DOHH2 (cell line): Measurements from ENCODE around the gene KCNS1.
"Not testable (repeated sequence)": the region's sequence is repeated elsewhere in the genome, so short reads cannot be mapped to it uniquely, and the experiment has no call there.

Experiments used
- H3F3A ChIP-seq: fragments of 200-600 bp; sonication (generic), shearing (Covaris generic); 2 replicates; pipeline ENCODE4 v1.6.0; 2016; ENCODE audit warnings: antibody characterized with exemption, mild to moderate bottlenecking; ENCODE audit not compliant: control insufficient read depth, insufficient read depth
- H3K27ac ChIP-seq: fragments of 200-600 bp; sonication (generic); 2 replicates; pipeline ENCODE4 v1.5.1; 2014; ENCODE audit warnings: low read depth, mild to moderate bottlenecking, low read length, moderate library complexity
- H3K27me3 ChIP-seq: fragments of 200-600 bp; sonication (generic); 2 replicates; pipeline ENCODE4 v1.6.1; 2014; ENCODE audit warnings: mild to moderate bottlenecking, low read length, mixed read lengths; ENCODE audit not compliant: control insufficient read depth
- H3K36me3 ChIP-seq: fragments of 200-600 bp; sonication (generic); 2 replicates; pipeline ENCODE4 v1.6.1; 2014; ENCODE audit warnings: mild to moderate bottlenecking, low read length, moderate library complexity, mixed read lengths; ENCODE audit not compliant: control insufficient read depth
- H3K4me1 ChIP-seq: fragments of 200-600 bp; sonication (generic); 2 replicates; pipeline ENCODE4 v1.6.1; 2014; ENCODE audit warnings: mild to moderate bottlenecking, low read length, mixed read lengths; ENCODE audit not compliant: control insufficient read depth
- H3K4me2 ChIP-seq: fragments of 200-600 bp; sonication (generic); 2 replicates; pipeline ENCODE4 v1.6.0; 2014; ENCODE audit warnings: mild to moderate bottlenecking, low read length, moderate library complexity
- H3K4me3 ChIP-seq: fragments of 200-600 bp; sonication (generic); 2 replicates; pipeline ENCODE4 v1.5.1; 2014; ENCODE audit warnings: mild to moderate bottlenecking, low read length, mixed read lengths
- H3K79me2 ChIP-seq: fragments of 200-600 bp; sonication (generic); 2 replicates; pipeline ENCODE4 v1.6.1; 2014; ENCODE audit warnings: mild to moderate bottlenecking, low read length, mixed read lengths; ENCODE audit not compliant: control insufficient read depth
- H3K9me2 ChIP-seq: fragments of 200-600 bp; sonication (generic); replicated peaks from 2 replicates; pipeline ENCODE4 v1.6.1; 2014; ENCODE audit warnings: mild to moderate bottlenecking, low read length, mixed read lengths; ENCODE audit not compliant: control insufficient read depth
- H3K9me3 ChIP-seq: fragments of 200-600 bp; sonication (generic); 2 replicates; pipeline ENCODE4 v1.6.1; 2014; ENCODE audit warnings: antibody characterized with exemption, low read length, mixed read lengths; ENCODE audit not compliant: control insufficient read depth, insufficient read depth
- H4K20me1 ChIP-seq: fragments of 200-600 bp; sonication (generic); 2 replicates; pipeline ENCODE4 v1.6.0; 2014; ENCODE audit warnings: low read depth, mild to moderate bottlenecking, antibody characterized with exemption, low read length, moderate library complexity; ENCODE audit not compliant: control insufficient read depth, insufficient read depth
- EZH2phosphoT487 ChIP-seq: fragments of 200-600 bp; sonication (generic); IDR thresholded peaks from 2 replicates; pipeline ENCODE4 v1.6.1; 2017; ENCODE audit warnings: borderline replicate concordance, mild to moderate bottlenecking, antibody characterized with exemption, low read length, moderate library complexity, mixed read lengths
- TF ChIP-seq, protein P1 (sequence below): fragments of 200-600 bp; sonication (generic); IDR thresholded peaks from one replicate; pipeline ENCODE4 v1.5.1; 2014; ENCODE audit warnings: antibody characterized with exemption, mild to moderate bottlenecking, low read depth, low read length; ENCODE audit not compliant: poor library complexity, severe bottlenecking

The KCNS1 gene, protein sequence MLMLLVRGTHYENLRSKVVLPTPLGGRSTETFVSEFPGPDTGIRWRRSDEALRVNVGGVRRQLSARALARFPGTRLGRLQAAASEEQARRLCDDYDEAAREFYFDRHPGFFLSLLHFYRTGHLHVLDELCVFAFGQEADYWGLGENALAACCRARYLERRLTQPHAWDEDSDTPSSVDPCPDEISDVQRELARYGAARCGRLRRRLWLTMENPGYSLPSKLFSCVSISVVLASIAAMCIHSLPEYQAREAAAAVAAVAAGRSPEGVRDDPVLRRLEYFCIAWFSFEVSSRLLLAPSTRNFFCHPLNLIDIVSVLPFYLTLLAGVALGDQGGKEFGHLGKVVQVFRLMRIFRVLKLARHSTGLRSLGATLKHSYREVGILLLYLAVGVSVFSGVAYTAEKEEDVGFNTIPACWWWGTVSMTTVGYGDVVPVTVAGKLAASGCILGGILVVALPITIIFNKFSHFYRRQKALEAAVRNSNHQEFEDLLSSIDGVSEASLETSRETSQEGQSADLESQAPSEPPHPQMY

DNA sequence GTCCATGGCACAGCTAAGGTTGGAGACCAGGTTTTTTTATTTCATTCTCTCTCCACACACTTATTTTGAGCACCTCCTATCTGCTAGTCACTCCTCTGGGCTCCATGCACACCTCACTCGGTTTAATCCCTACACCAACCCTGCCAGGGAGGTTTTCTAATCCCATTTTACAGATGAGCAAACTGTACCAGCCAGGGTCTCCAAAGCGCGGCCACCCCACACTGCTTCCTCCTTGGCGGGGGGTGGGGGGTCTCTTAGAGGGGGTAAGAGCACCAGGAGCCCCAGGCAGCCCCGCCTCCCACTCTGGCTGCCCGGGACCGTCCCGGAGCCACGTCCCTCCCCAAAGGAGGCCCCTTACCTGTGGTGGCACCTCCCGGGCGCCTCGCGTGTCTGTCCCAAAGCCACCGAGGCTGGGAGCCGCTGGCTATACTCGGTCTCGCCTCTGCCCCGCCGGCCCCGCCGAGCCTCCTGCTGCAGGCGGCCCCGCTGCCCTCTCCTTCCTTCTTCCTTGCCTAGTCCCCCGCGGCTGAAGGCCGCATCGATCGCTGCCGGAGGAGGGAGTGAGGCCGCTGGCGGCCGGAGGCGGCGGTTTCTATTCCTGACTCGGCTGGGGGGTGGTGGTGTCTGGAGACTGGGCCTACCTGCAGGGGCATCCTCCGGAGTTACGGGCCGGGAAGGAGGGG lies at the start of gene KCNS1:
KCNS1 (minus strand) TSS at position 565 of the 683 bp plus-strand sequence. CDS start 1,891 bp downstream, outside the sequence.
- no peaks in the 10 kb centered on the region for H3K9me2 ChIP-seq
- no peaks in the 10 kb centered on the region for H3F3A ChIP-seq
- H3K4me3 ChIP-seq, result peak within 1 kb of the TSS; percentile 9; the same call in 1 of the 2 replicates
- H3K4me1 ChIP-seq, result peaks cover 11% of the 10 kb centered on the region
- H3K36me3 ChIP-seq, result no peaks in the 10 kb centered on the region
- H3K27ac ChIP-seq, result no peak within 1 kb of the TSS
- peaks cover 15% of the 10 kb centered on the region for H3K27me3 ChIP-seq
- TF ChIP-seq, protein P1, sequence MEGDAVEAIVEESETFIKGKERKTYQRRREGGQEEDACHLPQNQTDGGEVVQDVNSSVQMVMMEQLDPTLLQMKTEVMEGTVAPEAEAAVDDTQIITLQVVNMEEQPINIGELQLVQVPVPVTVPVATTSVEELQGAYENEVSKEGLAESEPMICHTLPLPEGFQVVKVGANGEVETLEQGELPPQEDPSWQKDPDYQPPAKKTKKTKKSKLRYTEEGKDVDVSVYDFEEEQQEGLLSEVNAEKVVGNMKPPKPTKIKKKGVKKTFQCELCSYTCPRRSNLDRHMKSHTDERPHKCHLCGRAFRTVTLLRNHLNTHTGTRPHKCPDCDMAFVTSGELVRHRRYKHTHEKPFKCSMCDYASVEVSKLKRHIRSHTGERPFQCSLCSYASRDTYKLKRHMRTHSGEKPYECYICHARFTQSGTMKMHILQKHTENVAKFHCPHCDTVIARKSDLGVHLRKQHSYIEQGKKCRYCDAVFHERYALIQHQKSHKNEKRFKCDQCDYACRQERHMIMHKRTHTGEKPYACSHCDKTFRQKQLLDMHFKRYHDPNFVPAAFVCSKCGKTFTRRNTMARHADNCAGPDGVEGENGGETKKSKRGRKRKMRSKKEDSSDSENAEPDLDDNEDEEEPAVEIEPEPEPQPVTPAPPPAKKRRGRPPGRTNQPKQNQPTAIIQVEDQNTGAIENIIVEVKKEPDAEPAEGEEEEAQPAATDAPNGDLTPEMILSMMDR, result no peak
- TF ChIP-seq EZH2phosphoT487, result no peak
- no peaks in the 10 kb centered on the region for H3K9me3 ChIP-seq
- H3K79me2 ChIP-seq, result no peaks in the 10 kb centered on the region
- peak within 1 kb of the TSS; percentile 41 for H3K4me2 ChIP-seq
- 0 out of 2 replicates have a peak, but pooled peaks cover 4% of the 10 kb centered on the region for H4K20me1 ChIP-seq

DNA sequence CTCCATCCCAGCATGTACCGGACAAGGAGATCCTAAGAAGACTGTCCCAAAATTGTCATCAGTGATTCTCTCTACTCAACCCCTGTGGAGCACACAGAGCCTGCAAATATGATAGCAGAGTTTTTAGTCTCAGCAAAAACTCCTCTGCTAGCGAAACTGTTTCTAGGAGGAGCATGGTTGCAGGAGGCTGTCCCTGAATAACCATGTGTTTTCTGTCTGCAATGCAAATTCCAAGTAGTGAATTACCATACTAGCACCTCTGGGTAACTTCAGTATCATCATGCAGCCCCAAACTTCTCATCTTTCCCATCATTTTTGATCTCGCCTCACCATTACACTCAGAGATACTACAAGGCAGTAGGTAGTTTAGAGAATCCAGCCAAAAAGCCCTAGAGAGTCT lies 48.1 kb upstream of the KCNS1 start:
- no peak for TF ChIP-seq EZH2phosphoT487
- TF ChIP-seq, protein P1, result no peak
- no peaks in the 10 kb centered on the region for H3K9me2 ChIP-seq
- no peaks in the 10 kb centered on the region for H4K20me1 ChIP-seq
- H3K27ac ChIP-seq, result no peak overlapping the region
- H3F3A ChIP-seq, result no peaks in the 10 kb centered on the region
- no peaks in the 10 kb centered on the region for H3K79me2 ChIP-seq
- no peak overlapping the region for H3K4me3 ChIP-seq
- H3K9me3 ChIP-seq, result no peaks in the 10 kb centered on the region
- no peaks in the 10 kb centered on the region for H3K4me1 ChIP-seq
- no peaks in the 10 kb centered on the region for H3K36me3 ChIP-seq
- no peak overlapping the region for H3K4me2 ChIP-seq
- H3K27me3 ChIP-seq, result peaks cover 22% of the 10 kb centered on the region

DNA sequence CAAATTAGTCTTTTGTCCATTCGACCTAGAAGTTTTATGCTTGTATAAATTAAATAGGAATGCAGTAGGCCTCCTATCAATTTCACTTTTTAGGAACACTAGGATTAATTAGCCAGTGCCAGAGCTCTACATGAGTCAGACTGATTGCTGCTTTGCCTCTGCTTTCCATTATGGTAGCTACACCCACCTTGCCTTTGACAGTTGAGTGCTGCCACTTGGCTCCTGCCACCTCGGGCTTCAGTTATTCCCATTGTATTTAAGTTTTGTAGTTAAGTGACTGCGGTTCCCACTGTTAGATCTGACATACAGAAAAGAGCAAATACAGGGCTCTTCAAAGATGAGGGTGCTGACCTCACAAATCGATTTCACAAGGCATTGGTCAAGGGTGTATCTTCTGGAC lies 39.9 kb upstream of the KCNS1 start:
- peaks cover 15% of the 10 kb centered on the region for H3K27me3 ChIP-seq
- H3K79me2 ChIP-seq, result no peaks in the 10 kb centered on the region
- no peaks in the 10 kb centered on the region for H4K20me1 ChIP-seq
- H3F3A ChIP-seq, result no peaks in the 10 kb centered on the region
- TF ChIP-seq, protein P1, result no peak
- no peak for TF ChIP-seq EZH2phosphoT487
- no peaks in the 10 kb centered on the region for H3K36me3 ChIP-seq
- H3K4me2 ChIP-seq, result no peak overlapping the region
- H3K4me3 ChIP-seq, result no peak overlapping the region
- no peak overlapping the region for H3K27ac ChIP-seq
- H3K9me2 ChIP-seq, result no peaks in the 10 kb centered on the region
- H3K4me1 ChIP-seq, result no peaks in the 10 kb centered on the region; the same call in 1 of the 2 replicates
- H3K9me3 ChIP-seq, result no peaks in the 10 kb centered on the region

DNA sequence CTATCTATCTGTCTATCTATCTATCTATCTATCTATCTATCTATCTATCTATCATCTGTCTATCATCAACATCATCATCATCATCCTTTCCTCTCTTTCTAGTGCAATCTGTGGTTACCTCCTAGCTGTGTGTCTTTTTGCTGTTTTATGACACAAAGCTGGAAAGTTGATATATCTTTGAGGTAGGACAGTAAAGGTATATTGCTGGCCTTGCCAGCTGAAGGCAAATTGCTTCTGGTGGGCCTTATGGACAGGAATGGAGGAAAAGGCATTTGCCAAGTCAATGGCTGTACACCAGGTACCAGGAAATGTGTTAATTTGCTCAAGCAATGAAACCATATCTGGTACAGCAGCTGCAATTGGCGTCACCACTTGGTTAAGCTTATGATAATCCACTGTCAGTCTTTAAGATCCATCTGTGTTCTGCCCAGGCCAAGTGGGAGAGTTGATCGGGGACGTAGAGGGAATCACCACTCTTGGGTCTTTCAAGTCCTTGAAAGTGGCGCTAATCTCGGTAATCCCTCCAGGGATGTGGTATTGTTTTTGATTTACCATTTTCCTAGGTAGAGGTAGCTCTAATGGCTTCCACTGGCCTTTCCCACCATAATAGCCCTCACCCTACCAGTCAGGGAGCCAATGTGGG lies 38.9 kb upstream of the KCNS1 start:
- H3K4me3 ChIP-seq, H3K27ac ChIP-seq, H3K79me2 ChIP-seq: not testable (repeated sequence)

More for the DNA sequence above, 38.9 kb upstream of the KCNS1 start:
- not testable (repeated sequence) for H3K9me2 ChIP-seq, H3K27me3 ChIP-seq, H3K36me3 ChIP-seq, H3K4me1 ChIP-seq, H3K9me3 ChIP-seq, H3K4me2 ChIP-seq, H4K20me1 ChIP-seq, H3F3A ChIP-seq
